Glutamatergic neuron (in vitro differentiated cells): ENCODE data around the gene SH3GL1. TPM values are rescaled to one million over a fixed set of nuclear protein-coding genes. Genes with fewer than 3 reads are reported as not detected.

Experiments used
- DNase-seq: peaks from one replicate; pipeline ENCODE4 v3.0.0; 2022
- H3K27ac Mint-ChIP-seq: one replicate; pipeline ENCODE4 v1.8.0; 2020; ENCODE audit warnings: mild to moderate bottlenecking, mixed read lengths, inconsistent platforms; ENCODE audit not compliant: unreplicated experiment
- H3K27me3 Mint-ChIP-seq: one replicate; pipeline ENCODE4 v1.8.0; 2020; ENCODE audit warnings: mild to moderate bottlenecking, moderate library complexity, mixed read lengths, inconsistent platforms; ENCODE audit not compliant: unreplicated experiment
- H3K36me3 Mint-ChIP-seq: one replicate; pipeline ENCODE4 v1.8.0; 2020; ENCODE audit warnings: mild to moderate bottlenecking, mixed read lengths, inconsistent platforms; ENCODE audit not compliant: unreplicated experiment
- H3K4me1 Mint-ChIP-seq: one replicate; pipeline ENCODE4 v1.8.0; 2020; ENCODE audit warnings: mild to moderate bottlenecking, low read depth, mixed read lengths, inconsistent platforms; ENCODE audit not compliant: unreplicated experiment
- H3K4me3 Mint-ChIP-seq: one replicate; pipeline ENCODE4 v1.8.0; 2020; ENCODE audit warnings: mild to moderate bottlenecking, mixed read lengths, inconsistent platforms; ENCODE audit not compliant: unreplicated experiment
- H3K9me3 Mint-ChIP-seq: one replicate; pipeline ENCODE4 v1.8.0; 2020; ENCODE audit warnings: mild to moderate bottlenecking, moderate library complexity, mixed read lengths, inconsistent platforms; ENCODE audit not compliant: unreplicated experiment
- CTCF ChIP-seq: fragments of 200-600 bp; sonication (generic); IDR thresholded peaks from one replicate; pipeline ENCODE4 v1.5.0; 2021; ENCODE audit not compliant: partially characterized antibody, unreplicated experiment
- total RNA-seq: library from RNA; stranded (reverse); fragmentation: NEBNext Ultra II Directional; extraction: Animal tissue kit (Norgen Biotek cat#: 25700); gene quantifications from one replicate; pipeline ENCODE4 v1.2.1, GENCODE V29; 2021; ENCODE audit not compliant: unreplicated experiment

SH3GL1 gene
- total RNA-seq, 1 donor from 2014 or later = 56.3 TPM

- H3K4me1 Mint-ChIP-seq = peaks cover 19% of the 10 kb centered on the region
- no peaks in the 10 kb centered on the region for H3K36me3 Mint-ChIP-seq
- DNase-seq = no peak
- peaks cover 21% of the 10 kb centered on the region for H3K9me3 Mint-ChIP-seq
- peaks cover 29% of the 10 kb centered on the region for H3K27me3 Mint-ChIP-seq
- no peak for TF ChIP-seq CTCF
- H3K4me3 Mint-ChIP-seq = no peak overlapping the region
- H3K27ac Mint-ChIP-seq = no peak overlapping the region
Observed at GRCh38 chr19:4366666-4367335, 33.5 kb downstream of the SH3GL1 start.

DNA sequence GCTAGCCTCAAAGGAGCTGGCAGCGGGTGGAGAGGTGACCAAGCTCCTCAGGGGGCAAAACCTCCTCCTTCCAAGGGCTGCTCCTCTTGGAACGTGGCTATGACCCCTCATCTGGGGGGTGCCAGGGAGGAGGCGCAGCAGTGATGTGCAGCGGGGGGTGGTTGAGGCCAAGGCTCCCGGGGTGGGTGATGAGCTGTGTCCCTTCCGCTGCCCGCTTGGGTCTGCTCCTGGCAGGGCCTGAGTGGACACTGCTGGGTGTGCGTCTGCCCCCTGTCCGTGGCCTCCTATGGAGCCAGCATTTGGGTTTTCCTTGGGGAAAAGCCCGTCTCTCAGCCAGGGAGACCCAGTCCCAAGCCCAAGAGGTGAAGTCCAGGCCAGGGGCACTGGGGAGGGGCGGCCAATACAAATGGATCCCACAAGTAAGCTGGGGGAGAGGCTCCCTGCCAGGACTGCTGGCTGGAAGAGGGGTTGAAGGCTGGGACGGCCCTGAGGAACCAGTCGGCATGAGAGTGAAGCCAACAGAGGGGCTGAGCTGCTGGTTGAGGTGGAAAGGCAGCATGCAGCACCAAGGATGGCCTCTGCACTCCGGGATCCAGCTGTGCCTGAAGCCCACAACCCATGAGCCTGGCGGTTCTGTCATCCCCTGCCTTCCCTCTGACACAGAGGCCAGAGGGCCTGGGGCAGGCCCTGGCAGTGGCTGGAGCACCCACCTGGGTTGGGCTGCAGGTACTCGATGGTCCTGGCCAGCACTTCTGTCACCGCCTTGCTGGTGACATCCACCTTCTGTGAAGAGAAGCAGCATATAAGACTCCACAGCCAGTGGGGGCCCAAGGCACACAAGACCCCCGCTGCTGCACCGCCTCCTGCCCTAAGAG is 34.3 kb downstream of the SH3GL1 start:
- Mint-ChIP-seq H3K4me1 (peaks cover 17% of the 10 kb centered on the region), H3K9me3 (peaks cover 21% of the 10 kb centered on the region), H3K36me3 (no peaks in the 10 kb centered on the region), H3K27ac (no peak overlapping the region), H3K27me3 (peaks cover 29% of the 10 kb centered on the region), H3K4me3 (no peak overlapping the region)
- TF ChIP-seq CTCF = no peak
- no peak for DNase-seq

DNA sequence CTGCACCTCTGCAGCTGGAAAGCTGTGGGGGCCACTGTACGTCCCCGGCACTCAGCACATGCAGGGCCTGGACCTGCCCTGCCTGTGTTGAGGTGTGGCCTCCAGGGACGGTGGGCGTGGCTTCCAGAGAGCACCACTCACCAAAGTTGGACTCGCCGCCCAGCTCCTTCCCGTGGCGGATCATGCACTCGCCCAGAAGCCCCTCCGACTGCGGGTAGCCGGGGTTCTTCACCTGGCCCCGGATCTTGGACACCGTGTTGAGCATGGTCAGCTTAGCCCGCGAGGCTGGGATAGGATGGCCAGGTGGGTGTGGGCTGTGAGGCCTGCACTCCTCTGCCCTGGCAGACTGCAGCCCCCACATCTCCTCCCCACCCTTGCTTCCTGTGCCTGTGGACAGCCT is 35.0 kb downstream of the SH3GL1 start:
- H3K4me1 Mint-ChIP-seq = peaks cover 19% of the 10 kb centered on the region
- no peak overlapping the region for H3K4me3 Mint-ChIP-seq
- H3K27ac Mint-ChIP-seq = no peak overlapping the region
- TF ChIP-seq CTCF = no peak
- peaks cover 23% of the 10 kb centered on the region for H3K9me3 Mint-ChIP-seq
- DNase-seq = no peak
- no peaks in the 10 kb centered on the region for H3K36me3 Mint-ChIP-seq
- H3K27me3 Mint-ChIP-seq = peaks cover 31% of the 10 kb centered on the region

DNA sequence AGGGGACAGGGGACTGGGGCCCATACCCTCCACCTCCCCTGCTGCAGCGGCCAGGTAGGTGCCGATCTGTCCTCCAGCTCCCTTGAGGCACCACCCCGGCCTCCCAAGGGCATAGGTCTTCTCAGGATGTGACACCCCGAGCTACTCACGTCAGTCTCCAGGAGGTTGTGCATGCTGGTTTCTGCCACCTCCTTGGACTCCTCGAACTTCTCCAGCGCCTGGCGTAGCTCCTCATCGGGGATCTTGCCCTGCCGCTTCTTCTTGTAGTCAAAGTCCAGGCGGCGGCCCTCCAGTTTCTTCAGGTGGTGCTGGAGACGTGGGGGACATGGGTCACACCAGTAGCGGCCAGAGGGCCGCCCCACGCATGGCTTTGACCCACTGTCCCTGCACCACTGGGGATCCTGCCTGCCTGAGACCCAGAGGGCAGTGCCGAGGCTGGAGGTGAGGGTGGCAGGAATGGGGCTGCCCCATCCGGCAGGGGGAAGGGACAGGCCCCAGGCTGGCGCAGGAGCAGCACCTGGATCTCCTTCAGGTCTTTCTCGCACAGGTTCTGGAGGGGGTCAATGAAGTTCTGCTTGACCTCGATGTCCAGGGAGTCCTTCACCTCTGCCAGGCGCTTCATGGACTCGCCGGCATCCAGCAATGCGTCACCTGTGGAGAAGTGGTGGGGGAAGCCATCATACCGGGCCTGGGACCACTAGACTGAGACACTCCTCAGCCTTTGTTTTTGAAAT is 36.6 kb downstream of the SH3GL1 start:
- DNase-seq = no peak
- H3K4me1 Mint-ChIP-seq = peaks cover 19% of the 10 kb centered on the region
- TF ChIP-seq CTCF = no peak
- H3K9me3 Mint-ChIP-seq = peaks cover 23% of the 10 kb centered on the region
- H3K27ac Mint-ChIP-seq = no peak overlapping the region
- H3K4me3 Mint-ChIP-seq = no peak overlapping the region
- no peaks in the 10 kb centered on the region for H3K36me3 Mint-ChIP-seq
- peaks cover 28% of the 10 kb centered on the region for H3K27me3 Mint-ChIP-seq
